ENCODE data around the gene DISC1.

DNA sequence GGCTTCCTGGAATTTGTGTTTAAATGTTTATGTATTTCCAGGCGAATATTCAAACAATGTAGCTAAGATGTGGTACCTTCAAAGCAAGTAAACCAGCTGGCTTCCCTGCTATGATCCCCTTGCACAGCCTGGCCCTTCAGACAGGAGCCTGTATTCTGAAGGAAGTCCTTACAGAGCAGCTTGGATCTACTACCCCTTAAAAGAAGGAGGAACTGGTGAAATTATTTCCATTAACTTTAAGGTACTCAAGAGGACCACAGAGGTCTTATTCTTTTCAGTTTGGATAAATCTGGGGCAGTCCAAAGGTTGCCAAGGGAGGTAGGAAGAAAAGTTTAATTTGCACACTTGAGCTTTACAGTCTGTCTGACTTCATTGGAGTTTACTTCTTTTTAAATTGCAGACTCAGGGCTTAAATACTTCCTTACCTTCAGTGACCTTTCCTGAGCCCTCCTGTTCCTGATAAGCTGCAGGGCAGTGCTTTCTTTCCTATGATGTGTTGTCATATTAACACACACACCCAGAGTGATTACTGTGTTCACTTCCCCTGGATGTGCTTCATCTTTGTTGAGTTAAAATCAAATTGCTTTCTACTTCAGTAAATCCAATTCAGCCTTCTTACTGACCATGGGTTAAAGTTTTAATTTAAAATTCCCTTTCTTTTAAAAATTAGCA lies 40.5 kb downstream of the DISC1 start:
- TF ChIP-seq EZH2 (IDR thresholded peaks at IDR 0.05; ENCODE audit: borderline replicate concordance, low read length) = no peak
- TF ChIP-seq, protein P1, sequence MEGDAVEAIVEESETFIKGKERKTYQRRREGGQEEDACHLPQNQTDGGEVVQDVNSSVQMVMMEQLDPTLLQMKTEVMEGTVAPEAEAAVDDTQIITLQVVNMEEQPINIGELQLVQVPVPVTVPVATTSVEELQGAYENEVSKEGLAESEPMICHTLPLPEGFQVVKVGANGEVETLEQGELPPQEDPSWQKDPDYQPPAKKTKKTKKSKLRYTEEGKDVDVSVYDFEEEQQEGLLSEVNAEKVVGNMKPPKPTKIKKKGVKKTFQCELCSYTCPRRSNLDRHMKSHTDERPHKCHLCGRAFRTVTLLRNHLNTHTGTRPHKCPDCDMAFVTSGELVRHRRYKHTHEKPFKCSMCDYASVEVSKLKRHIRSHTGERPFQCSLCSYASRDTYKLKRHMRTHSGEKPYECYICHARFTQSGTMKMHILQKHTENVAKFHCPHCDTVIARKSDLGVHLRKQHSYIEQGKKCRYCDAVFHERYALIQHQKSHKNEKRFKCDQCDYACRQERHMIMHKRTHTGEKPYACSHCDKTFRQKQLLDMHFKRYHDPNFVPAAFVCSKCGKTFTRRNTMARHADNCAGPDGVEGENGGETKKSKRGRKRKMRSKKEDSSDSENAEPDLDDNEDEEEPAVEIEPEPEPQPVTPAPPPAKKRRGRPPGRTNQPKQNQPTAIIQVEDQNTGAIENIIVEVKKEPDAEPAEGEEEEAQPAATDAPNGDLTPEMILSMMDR (conservative IDR thresholded peaks at IDR 0.05 in 1 of 2, IDR thresholded peaks at IDR 0.05 in 1 of 2; ENCODE audit: extremely low read depth in 1 of 2, insufficient read depth in 1 of 2, low read depth in 1 of 2, low read length in 2 of 2) = no peak
